GM12864 (cell line): ENCODE data around the gene WDR93.

ENCODE experiments used
- DNase-seq: peaks from one replicate; pipeline ENCODE4 v3.0.0-alpha.2; 2011; ENCODE audit warnings: low read depth
- H3K4me3 ChIP-seq: 2 replicates; pipeline ENCODE4 v1.5.1; 2011; ENCODE audit warnings: mild to moderate bottlenecking, low read depth, low read length, control low read depth
- CTCF ChIP-seq: IDR thresholded peaks from 2 replicates; pipeline ENCODE4 v1.5.1; 2011; ENCODE audit warnings: low read depth, mild to moderate bottlenecking, moderate library complexity, low read length, control low read depth, inconsistent platforms; ENCODE audit errors: missing control alignments

The WDR93 gene

GRCh38 chr15:89654301-89654761, 36.3 kb upstream of the WDR93 start:
- no peak for DNase-seq
- peak overlapping the region; percentile 44 for H3K4me3 ChIP-seq
- no peak for TF ChIP-seq CTCF

- no peak for DNase-seq
- peak within 1 kb of the TSS; percentile 44 for H3K4me3 ChIP-seq
- TF ChIP-seq CTCF: no peak
Observed at GRCh38 chr15:89654847-89655805, 35.5 kb upstream of the WDR93 start, which contains the start of gene KIF7. Gene KIF7 (minus strand): TSS chr15:89655467. CDS start chr15:89652930, 2,537 bp downstream.

- no peak overlapping the region for H3K4me3 ChIP-seq
- no peak for TF ChIP-seq CTCF
- DNase-seq: no peak
Observed at GRCh38 chr15:89656116-89656815, 34.3 kb upstream of the WDR93 start.

- TF ChIP-seq CTCF: no peak
- no peak for DNase-seq
- H3K4me3 ChIP-seq: no peak overlapping the region
Observed at GRCh38 chr15:89657686-89658200, 32.9 kb upstream of the WDR93 start.

GRCh38 chr15:89659295-89659694, 31.3 kb upstream of the WDR93 start:
- H3K4me3 ChIP-seq: no peak overlapping the region
- DNase-seq: no peak
- no peak for TF ChIP-seq CTCF

GRCh38 chr15:89660556-89660955, 30.1 kb upstream of the WDR93 start:
- no peak overlapping the region for H3K4me3 ChIP-seq
- no peak for DNase-seq
- TF ChIP-seq CTCF: no peak
